Mesenteric fat pad (tissue), 1 donor: ENCODE results near the gene OR10H2. TPM values are rescaled to one million over a fixed set of nuclear protein-coding genes. Genes with fewer than 3 reads are reported as not detected.
"Not testable (repeated sequence)": the region's sequence is repeated elsewhere in the genome, so short reads cannot be mapped to it uniquely, and the experiment has no call there.

Experiments
- DNase-seq: peaks from one replicate; pipeline ENCODE4 v3.0.0-alpha.2; 2020; ENCODE audit warnings: low spot score
- long read RNA-seq: library from polyadenylated mRNA; unstranded; transcript quantifications from one replicate; pipeline ENCODE4 v2.0.0, GENCODE V29; 2020
- total RNA-seq: library from RNA; stranded (reverse); fragmentation: NEBNext Ultra II Directional; extraction: Animal tissue kit (Norgen Biotek cat#: 25700); gene quantifications from one replicate; pipeline ENCODE4 v1.2.1, GENCODE V29; 2021
- donor health status: DM: yes; HTN: yes; CAD: no.

Gene OR10H2
- total RNA-seq: not detected
- long read RNA-seq: 0 reads

GRCh38 chr19:15727724-15728123 is at the start of gene OR10H2:
Gene OR10H2 (plus strand): TSS chr19:15728024. CDS start chr19:15728044, 20 bp downstream.
- no peak for DNase-seq

GRCh38 chr19:15679089-15679488 is 48.7 kb upstream of the OR10H2 start:
- DNase-seq: no peak

- DNase-seq: not testable (repeated sequence)
Measured at GRCh38 chr19:15679865-15680264, 48.0 kb upstream of the OR10H2 start.

GRCh38 chr19:15680478-15681322 is 47.1 kb upstream of the OR10H2 start:
- no peak for DNase-seq

- DNase-seq: no peak
Measured at GRCh38 chr19:15683411-15683810, 44.4 kb upstream of the OR10H2 start.

- DNase-seq: no peak
Measured at GRCh38 chr19:15684828-15685227, 43.0 kb upstream of the OR10H2 start.

- DNase-seq: no peak
Measured at GRCh38 chr19:15696654-15697194, 31.1 kb upstream of the OR10H2 start.

- DNase-seq: no peak
Measured at GRCh38 chr19:15701757-15702533, 25.9 kb upstream of the OR10H2 start.

GRCh38 chr19:15702534-15702930 is 25.3 kb upstream of the OR10H2 start:
- no peak for DNase-seq

GRCh38 chr19:15714638-15715037 is 13.2 kb upstream of the OR10H2 start:
- DNase-seq: no peak

- DNase-seq: no peak
Measured at GRCh38 chr19:15715642-15716041, 12.2 kb upstream of the OR10H2 start.

- no peak for DNase-seq
Measured at GRCh38 chr19:15717809-15718208, 10.0 kb upstream of the OR10H2 start.

- no peak for DNase-seq
Measured at GRCh38 chr19:15721268-15721667, 6.6 kb upstream of the OR10H2 start.

- DNase-seq: no peak
Measured at GRCh38 chr19:15722956-15723355, 4.9 kb upstream of the OR10H2 start.

GRCh38 chr19:15730538-15730937 is 2.7 kb downstream of the OR10H2 start:
- DNase-seq: no peak

- DNase-seq: no peak
Measured at GRCh38 chr19:15732388-15732787, 4.6 kb downstream of the OR10H2 start.

GRCh38 chr19:15733895-15734294 is 6.1 kb downstream of the OR10H2 start:
- no peak for DNase-seq

- DNase-seq: no peak
Measured at GRCh38 chr19:15737722-15738121, 9.9 kb downstream of the OR10H2 start, which contains the start of gene OR10H3. Gene OR10H3 (plus strand): TSS chr19:15737985. CDS start chr19:15741393, 3,408 bp downstream.

GRCh38 chr19:15740785-15741184 is 13.0 kb downstream of the OR10H2 start:
- no peak for DNase-seq

- no peak for DNase-seq
Measured at GRCh38 chr19:15748239-15748638, 20.4 kb downstream of the OR10H2 start.

- no peak for DNase-seq
Measured at GRCh38 chr19:15758379-15758778, 30.6 kb downstream of the OR10H2 start.
